Activated naive CD4-positive, alpha-beta T cell treated with anti-CD3 and anti-CD28 coated beads, Interleukin-2, amount 50 U/mL, for 16 hours (primary cell): ENCODE data around the gene PCDHB15.

Experiments used
- DNase-seq: peaks from one replicate; pipeline ENCODE4 v3.0.0-alpha.2; 2020

PCDHB15 gene

DNA sequence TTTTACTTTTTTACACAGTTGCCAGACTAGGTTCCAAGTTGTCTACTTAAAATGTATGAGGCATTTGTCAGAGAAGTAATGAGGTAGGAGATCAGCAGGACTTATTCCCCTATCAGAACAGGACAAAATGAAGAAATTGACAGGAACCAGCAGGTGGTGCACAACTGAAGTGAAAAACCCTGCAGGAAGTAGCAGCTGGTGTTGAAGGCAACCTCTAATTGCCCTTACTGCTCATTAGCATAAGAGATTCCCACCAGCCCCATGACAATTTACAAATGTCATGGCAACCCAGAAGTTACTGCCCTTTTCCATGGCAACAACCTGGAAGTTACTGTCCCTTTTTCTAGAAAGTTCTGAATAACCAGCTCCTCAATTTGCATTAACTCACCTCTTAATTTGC is 5.4 kb downstream of the PCDHB15 start:
- no peak for DNase-seq

GRCh38 chr5:141258464-141258863 is 13.3 kb downstream of the PCDHB15 start:
- DNase-seq: no peak

DNA sequence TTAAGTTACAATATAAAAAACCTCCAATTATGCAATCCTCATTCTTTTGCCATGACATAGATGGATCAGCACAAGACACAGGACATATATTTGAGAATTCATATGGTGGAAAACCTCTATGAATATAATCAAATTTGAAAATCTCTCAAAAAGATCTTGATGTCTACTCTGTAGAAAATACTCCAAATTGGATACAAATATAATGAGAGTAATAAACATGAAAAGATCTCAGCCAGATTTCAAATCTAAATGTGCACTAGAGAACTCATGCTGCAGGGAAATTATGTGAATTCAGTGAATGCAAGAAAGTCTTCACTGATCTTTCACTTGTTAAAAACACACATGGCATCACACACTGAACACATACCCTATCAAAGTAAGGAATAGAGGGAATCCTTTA is 13.8 kb downstream of the PCDHB15 start:
- no peak for DNase-seq

DNA sequence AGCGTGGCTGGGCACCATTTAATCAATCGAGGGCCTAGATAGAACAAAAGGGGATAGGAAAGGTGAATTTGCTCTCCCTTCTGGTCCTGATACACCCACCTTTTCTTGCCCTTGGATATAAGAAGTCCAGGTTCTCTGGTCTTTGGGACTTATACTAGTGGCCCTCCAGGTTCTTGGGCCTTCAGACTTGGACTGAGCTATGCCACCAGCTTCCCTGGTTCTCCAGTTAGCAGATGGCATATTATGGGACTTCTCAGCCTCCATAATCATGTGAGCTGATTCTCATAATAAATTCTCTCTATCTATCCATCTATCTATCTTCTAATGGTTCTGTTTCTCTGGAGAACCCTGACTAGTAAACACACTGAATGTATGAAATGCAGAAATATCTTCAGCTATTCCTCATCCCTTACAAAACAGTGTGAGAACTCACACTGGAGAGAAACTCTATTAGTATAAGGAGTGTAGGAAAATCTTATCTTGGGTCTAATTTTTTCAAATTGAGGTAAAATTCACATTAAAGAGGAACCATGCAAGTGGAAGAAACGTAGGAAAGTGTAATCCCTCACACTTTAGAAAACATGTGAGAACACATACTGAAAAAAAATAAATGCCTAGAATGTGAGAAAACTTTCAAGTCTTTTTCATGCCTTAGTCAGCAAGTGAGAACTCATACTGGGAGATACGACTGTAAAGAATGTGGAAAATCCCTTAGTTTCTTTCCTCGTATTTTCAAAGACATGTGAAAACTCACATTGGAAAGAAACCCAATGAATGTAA is 15.5 kb downstream of the PCDHB15 start:
- no peak for DNase-seq

GRCh38 chr5:141261238-141261546 is 16.0 kb downstream of the PCDHB15 start:
- no peak for DNase-seq

DNA sequence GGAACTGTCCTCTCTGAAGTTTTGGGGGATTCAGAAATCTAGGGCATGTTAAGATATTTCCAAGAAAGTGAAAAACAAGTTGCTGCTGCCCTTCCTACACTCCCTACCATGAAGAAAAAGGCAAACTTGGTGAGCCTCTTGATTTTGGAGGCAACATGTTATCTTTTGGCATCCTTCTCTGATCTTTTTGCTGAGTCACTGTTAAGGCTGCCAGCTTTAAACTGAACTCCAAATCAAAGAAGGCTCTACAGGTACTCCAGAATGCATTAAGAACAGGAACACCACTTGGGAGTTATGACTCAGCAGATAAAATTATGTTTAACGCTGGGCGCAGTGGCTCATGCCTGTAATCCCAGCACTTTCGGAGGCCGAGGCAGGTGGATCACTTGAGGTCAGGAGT is 24.0 kb downstream of the PCDHB15 start:
- DNase-seq: no peak

- DNase-seq: no peak
Observed at GRCh38 chr5:141272906-141273305, 27.7 kb downstream of the PCDHB15 start.

GRCh38 chr5:141298376-141298775 is 53.2 kb downstream of the PCDHB15 start:
- no peak for DNase-seq
